Nephron (organoid): ENCODE results near the gene RAB11FIP5.

Experiments
- H3K27ac Mint-ChIP-seq, 3 experiments: 2 replicates each; pipeline ENCODE4 v1.8.0; 2020; ENCODE audit warnings: mixed read lengths in 3 of 3, mild to moderate bottlenecking in 2 of 3, moderate library complexity in 1 of 3
- H3K27me3 Mint-ChIP-seq: 2 replicates; pipeline ENCODE4 v1.8.0; 2021; ENCODE audit warnings: low read depth, mild to moderate bottlenecking, moderate library complexity, mixed read lengths
- H3K36me3 Mint-ChIP-seq: 2 replicates; pipeline ENCODE4 v1.8.0; 2020; ENCODE audit warnings: low read depth, mixed read lengths
- H3K4me1 Mint-ChIP-seq: 2 replicates; pipeline ENCODE4 v1.8.0; 2020; ENCODE audit warnings: mixed read lengths
- H3K4me3 Mint-ChIP-seq, 3 experiments: 2 replicates each; pipeline ENCODE4 v1.8.0; 2020; ENCODE audit warnings: mild to moderate bottlenecking in 3 of 3, mixed read lengths in 3 of 3, moderate library complexity in 2 of 3
- H3K9me3 Mint-ChIP-seq: 2 replicates; pipeline ENCODE4 v1.8.0; 2020; ENCODE audit warnings: mixed read lengths
- TF ChIP-seq, protein P1 (sequence below), 3 experiments: fragments of 200-600 bp; sonication (generic); IDR thresholded peaks; one replicate each; pipeline ENCODE4 v1.5.0; 2021; ENCODE audit warnings: antibody characterized with exemption in 3 of 3; ENCODE audit not compliant: unreplicated experiment in 3 of 3

RAB11FIP5 gene

GRCh38 chr2:73054980-73055379, 57.8 kb downstream of the RAB11FIP5 start:
- Mint-ChIP-seq H3K36me3 (peaks cover 53% of the 10 kb centered on the region), H3K4me1 (peaks cover 15% of the 10 kb centered on the region), H3K27ac (no peak overlapping the region), H3K4me3 (no peak overlapping the region), H3K9me3 (peaks cover 16% of the 10 kb centered on the region), H3K27me3 (no peaks in the 10 kb centered on the region)
- TF ChIP-seq, protein P1, sequence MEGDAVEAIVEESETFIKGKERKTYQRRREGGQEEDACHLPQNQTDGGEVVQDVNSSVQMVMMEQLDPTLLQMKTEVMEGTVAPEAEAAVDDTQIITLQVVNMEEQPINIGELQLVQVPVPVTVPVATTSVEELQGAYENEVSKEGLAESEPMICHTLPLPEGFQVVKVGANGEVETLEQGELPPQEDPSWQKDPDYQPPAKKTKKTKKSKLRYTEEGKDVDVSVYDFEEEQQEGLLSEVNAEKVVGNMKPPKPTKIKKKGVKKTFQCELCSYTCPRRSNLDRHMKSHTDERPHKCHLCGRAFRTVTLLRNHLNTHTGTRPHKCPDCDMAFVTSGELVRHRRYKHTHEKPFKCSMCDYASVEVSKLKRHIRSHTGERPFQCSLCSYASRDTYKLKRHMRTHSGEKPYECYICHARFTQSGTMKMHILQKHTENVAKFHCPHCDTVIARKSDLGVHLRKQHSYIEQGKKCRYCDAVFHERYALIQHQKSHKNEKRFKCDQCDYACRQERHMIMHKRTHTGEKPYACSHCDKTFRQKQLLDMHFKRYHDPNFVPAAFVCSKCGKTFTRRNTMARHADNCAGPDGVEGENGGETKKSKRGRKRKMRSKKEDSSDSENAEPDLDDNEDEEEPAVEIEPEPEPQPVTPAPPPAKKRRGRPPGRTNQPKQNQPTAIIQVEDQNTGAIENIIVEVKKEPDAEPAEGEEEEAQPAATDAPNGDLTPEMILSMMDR (IDR thresholded peaks at IDR 0.05; ENCODE audit: unreplicated experiment in 3 of 3): no peak

DNA sequence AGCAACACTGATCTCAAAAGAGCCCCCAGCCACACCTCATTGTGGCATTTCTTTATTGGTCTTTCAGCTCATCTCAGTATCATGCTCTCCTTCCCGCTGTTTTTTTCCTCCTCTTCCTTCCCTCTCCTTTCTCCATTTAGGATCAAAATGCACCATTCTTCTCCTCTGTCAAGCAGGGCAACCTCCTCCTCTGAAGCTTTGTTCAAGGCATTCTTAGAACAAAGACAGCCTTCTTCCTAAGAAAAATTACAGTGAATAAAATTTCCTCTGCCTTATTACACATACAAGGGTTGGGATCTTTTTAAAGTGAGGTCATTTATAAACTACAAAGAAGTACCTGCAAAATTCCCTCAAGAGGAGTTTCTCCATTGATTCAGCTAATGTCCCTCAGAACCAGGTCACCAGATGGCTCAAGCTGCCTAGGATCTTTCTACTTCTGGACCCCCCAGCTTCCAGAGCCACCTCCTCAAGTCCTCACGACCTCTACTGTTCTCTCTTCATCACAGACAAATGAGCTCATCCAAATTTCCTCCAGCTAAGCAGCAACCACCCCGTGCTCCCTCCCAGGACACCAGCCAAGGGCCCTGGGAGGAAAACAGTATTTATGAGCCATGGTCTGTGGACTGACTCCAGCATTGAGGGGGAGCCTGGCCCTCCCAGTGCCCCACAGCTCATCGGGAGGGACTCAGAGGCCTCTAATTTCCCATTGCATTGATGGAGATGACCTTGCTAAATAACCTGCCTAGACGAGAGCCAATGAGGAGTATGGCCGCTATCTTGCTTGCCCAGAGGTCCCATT, 59.2 kb downstream of the RAB11FIP5 start:
- TF ChIP-seq, protein P1 (IDR thresholded peaks at IDR 0.05; ENCODE audit: unreplicated experiment in 3 of 3): no peak
- H3K27me3 Mint-ChIP-seq: no peaks in the 10 kb centered on the region
- peaks cover 15% of the 10 kb centered on the region for H3K4me1 Mint-ChIP-seq
- H3K27ac Mint-ChIP-seq: peak overlapping the region in 2 of 3 experiments; percentile 84 to 85
- no peak overlapping the region for H3K4me3 Mint-ChIP-seq
- H3K36me3 Mint-ChIP-seq: peaks cover 47% of the 10 kb centered on the region
- H3K9me3 Mint-ChIP-seq: peaks cover 16% of the 10 kb centered on the region

DNA sequence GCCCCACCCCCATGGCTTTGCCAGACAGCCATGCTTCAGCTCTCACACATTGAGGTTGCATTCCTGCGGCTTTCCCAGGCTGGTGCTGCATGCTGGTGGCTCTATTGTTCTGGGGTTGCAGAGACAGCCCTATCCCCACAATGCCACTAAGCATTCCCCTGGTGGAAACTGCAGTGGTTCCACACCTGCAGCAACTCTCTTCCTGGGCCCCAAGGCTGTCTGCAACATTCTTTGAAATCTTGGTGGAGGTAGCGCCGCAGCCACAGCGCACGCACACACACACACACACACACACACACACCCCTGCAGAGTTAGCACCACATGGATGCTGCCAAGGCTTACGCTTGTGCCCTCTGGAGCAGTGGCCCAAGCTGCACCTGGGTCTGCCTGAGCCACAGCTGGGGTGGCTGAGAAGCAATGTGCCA, 62.6 kb downstream of the RAB11FIP5 start:
- Mint-ChIP-seq H3K4me3 (no peak overlapping the region), H3K36me3 (peaks cover 24% of the 10 kb centered on the region), H3K27me3 (no peaks in the 10 kb centered on the region), H3K4me1 (peaks cover 15% of the 10 kb centered on the region), H3K9me3 (peaks cover 3% of the 10 kb centered on the region), H3K27ac (peak overlapping the region in 1 of 3 experiments; percentile 65)
- TF ChIP-seq, protein P1 (IDR thresholded peaks at IDR 0.05; ENCODE audit: unreplicated experiment in 3 of 3): no peak

DNA sequence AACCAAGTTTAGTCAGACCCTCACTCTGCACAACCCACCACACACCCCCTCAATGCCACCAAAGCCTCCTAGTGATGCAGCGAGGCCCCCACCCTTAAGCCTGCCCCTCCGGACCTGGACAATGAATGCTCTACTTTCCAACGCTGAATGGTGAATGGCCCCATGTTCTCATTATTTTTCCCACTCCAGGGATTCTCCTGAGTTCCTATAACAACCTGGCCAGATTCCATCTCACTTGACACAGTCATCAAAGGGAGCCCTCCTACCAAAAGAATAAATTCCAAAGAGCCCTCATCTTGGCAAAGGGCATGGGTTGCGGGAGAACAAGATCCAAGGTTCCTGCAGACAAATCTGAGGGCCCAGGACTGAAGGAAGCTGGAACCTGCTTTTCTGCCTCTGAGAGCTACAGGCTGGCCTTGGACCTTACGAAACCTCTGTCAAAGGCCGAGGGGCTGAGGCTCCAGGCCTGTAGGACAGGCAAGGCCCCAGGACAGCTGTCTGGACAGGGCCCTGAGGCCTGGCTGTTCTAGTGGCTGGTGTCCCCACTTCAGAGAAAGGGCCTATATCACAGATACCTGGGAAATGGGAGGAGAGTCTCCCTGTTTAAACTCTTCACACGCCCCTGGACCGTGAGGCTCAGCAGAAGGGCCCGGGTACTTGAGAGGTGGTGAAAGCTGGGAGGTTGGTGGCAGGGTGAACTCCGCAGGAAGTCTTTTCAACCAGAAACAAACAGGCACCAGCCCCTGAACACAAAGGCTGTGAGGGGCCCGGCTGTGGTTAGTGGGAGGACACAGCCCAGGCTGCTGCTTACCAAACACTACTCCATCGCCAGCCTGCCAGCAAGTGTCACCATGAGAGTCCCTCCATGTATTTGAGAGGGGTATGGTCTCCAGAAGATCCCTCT, 68.6 kb downstream of the RAB11FIP5 start:
- Mint-ChIP-seq H3K4me1 (no peaks in the 10 kb centered on the region), H3K4me3 (no peak overlapping the region), H3K27me3 (no peaks in the 10 kb centered on the region), H3K27ac (peak overlapping the region; percentile 11 to 58 (median 22)), H3K36me3 (peaks cover 7% of the 10 kb centered on the region), H3K9me3 (no peaks in the 10 kb centered on the region)
- TF ChIP-seq, protein P1 (IDR thresholded peaks at IDR 0.05; ENCODE audit: unreplicated experiment in 3 of 3): no peak

DNA sequence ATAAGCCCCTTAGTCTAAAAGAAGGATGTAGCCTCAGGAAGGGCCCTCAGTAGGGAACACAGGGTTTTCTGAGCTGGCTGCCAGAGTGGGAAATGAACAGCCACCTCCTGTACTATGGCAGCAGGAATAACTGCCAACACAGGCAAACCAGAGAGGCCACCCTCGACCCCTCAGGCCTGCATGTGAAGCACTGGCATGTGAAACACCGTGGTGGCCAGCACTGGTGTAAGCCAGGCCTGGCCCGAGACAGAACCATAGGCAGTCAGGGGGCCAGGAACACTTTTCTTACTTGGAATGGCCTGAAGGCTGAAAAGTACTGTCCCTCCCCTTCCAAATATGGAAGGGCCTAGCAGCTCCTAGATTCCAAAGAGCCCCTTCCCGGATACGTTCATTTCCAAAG, 69.5 kb downstream of the RAB11FIP5 start:
- TF ChIP-seq, protein P1 (IDR thresholded peaks at IDR 0.05; ENCODE audit: unreplicated experiment in 3 of 3): no peak
- Mint-ChIP-seq H3K27me3 (no peaks in the 10 kb centered on the region), H3K4me1 (no peaks in the 10 kb centered on the region)

More for the DNA sequence above, 69.5 kb downstream of the RAB11FIP5 start:
- H3K27ac Mint-ChIP-seq: peak overlapping the region in 2 of 3 experiments; percentile 11 to 58
- H3K9me3 Mint-ChIP-seq: no peaks in the 10 kb centered on the region
- H3K36me3 Mint-ChIP-seq: peaks cover 10% of the 10 kb centered on the region
- H3K4me3 Mint-ChIP-seq: no peak overlapping the region
